Testis (tissue), 3 donors: ENCODE measurements around the gene PTPRN2. TPM values are rescaled to one million over a fixed set of nuclear protein-coding genes. Genes with fewer than 3 reads are reported as not detected.

Source experiments
- DNase-seq: peaks from one replicate; pipeline ENCODE4 v3.0.0-alpha.2; 2019
- H3K27ac ChIP-seq, 2 donors: fragments of 200-600 bp; sonication (generic); one replicate each; pipeline ENCODE4 v1.5.1; 2019
- H3K27me3 ChIP-seq: fragments of 200-600 bp; sonication (generic); one replicate; pipeline ENCODE4 v1.5.1; 2019
- H3K36me3 ChIP-seq: fragments of 200-600 bp; sonication (generic); one replicate; pipeline ENCODE4 v1.5.1; 2017; ENCODE audit warnings: low read depth; ENCODE audit errors: missing control alignments
- H3K4me1 ChIP-seq: fragments of 200-600 bp; sonication (generic); one replicate; pipeline ENCODE4 v1.5.1; 2019
- H3K4me3 ChIP-seq, 2 donors: fragments of 200-600 bp; sonication (generic); one replicate each; pipeline ENCODE4 v1.5.1; 2017 to 2019
- H3K9me3 ChIP-seq: fragments of 200-600 bp; sonication (generic); one replicate; pipeline ENCODE4 v1.5.1; 2017
- CTCF ChIP-seq, 3 experiments: fragments of 450-650 bp in 2 of 3; fragments of 200-600 bp in 1 of 3; sonication (generic) in 1 of 3; IDR thresholded peaks; one replicate each; pipeline ENCODE4 v1.5.1; 2016 to 2019; ENCODE audit warnings: antibody characterized with exemption in 3 of 3, mild to moderate bottlenecking in 2 of 3, moderate library complexity in 1 of 3
- POLR2A ChIP-seq: fragments of 450-650 bp; IDR thresholded peaks from one replicate; pipeline ENCODE4 v1.6.1; 2017; ENCODE audit warnings: antibody characterized with exemption, mild to moderate bottlenecking, moderate library complexity
- WGBS, 2 donors: methylation state at CpG; one replicate each; pipeline ENCODE4 v1.1.5; 2018; 5-methylcytosine and 5-hydroxymethylcytosine counted together
- intact Hi-C: fragments of 100-400 bp; cut with DNase I; formaldehyde crosslinking; loops from one replicate; pipeline ENCODE4 v1.15.1; 2023; ENCODE audit warnings: low total_unique reads
- polyA plus RNA-seq: library from polyadenylated mRNA; stranded (reverse); fragments of 350-450 nt; fragmentation: Illumina TruSeq; extraction: RNeasy Lipid Tissue Mini Kit (QIAGEN cat#74804); gene quantifications from one replicate; pipeline ENCODE4 v1.2.3, GENCODE V29; 2014; ENCODE audit warnings: low read depth, low replicate concordance; ENCODE audit not compliant: insufficient read depth
- total RNA-seq, 2 donors: library from RNA; depleted of rRNA; stranded (reverse); fragments of >200 nt; gene quantifications; one replicate each; pipeline ENCODE4 v1.2.3, GENCODE V29; 2016

Gene PTPRN2
- total and polyA plus RNA-seq, 3 donors from 2014 or later: 9.3 to 10.8 (median 9.8) TPM

- Histone ChIP-seq H3K27ac (no peak overlapping the region), H3K9me3 (no peaks in the 10 kb centered on the region), H3K4me1 (no peaks in the 10 kb centered on the region), H3K4me3 (no peak overlapping the region), H3K36me3 (no peaks in the 10 kb centered on the region), H3K27me3 (no peaks in the 10 kb centered on the region)
- TF ChIP-seq CTCF (IDR thresholded peaks at IDR 0.05) (no peak), POLR2A (no peak)
- 94% methylated on average over 10 of the region's 10 CpGs for WGBS, 2 donors
- intact Hi-C loops: no loop called here
- no peak for DNase-seq
Observed at GRCh38 chr7:158259141-158259540, 328.5 kb downstream of the PTPRN2 start.

- Histone ChIP-seq H3K4me3 (no peak overlapping the region), H3K9me3 (no peaks in the 10 kb centered on the region), H3K27me3 (no peaks in the 10 kb centered on the region), H3K27ac (no peak overlapping the region), H3K36me3 (no peaks in the 10 kb centered on the region), H3K4me1 (no peaks in the 10 kb centered on the region)
- WGBS, 2 donors: 79 to 89% methylated on average over 22 of the region's 22 CpGs
- intact Hi-C loops: no loop called here
- DNase-seq: no peak
- TF ChIP-seq POLR2A (no peak), CTCF (IDR thresholded peaks at IDR 0.05) (no peak)
Observed at GRCh38 chr7:158258411-158259130, 329.1 kb downstream of the PTPRN2 start.

- DNase-seq: no peak
- no peak overlapping the region for H3K27ac ChIP-seq
- intact Hi-C loops: no loop called here
- no peaks in the 10 kb centered on the region for H3K27me3 ChIP-seq
- no peak overlapping the region for H3K4me3 ChIP-seq
- no peaks in the 10 kb centered on the region for H3K36me3 ChIP-seq
- WGBS, 2 donors: 86 to 88% methylated on average over 28 to 33 of the region's 33 CpGs
- H3K4me1 ChIP-seq: no peaks in the 10 kb centered on the region
- no peaks in the 10 kb centered on the region for H3K9me3 ChIP-seq
- TF ChIP-seq POLR2A (no peak), CTCF (IDR thresholded peaks at IDR 0.05) (no peak)
Observed at GRCh38 chr7:158257516-158258410, 329.9 kb downstream of the PTPRN2 start.

GRCh38 chr7:158257001-158257400 lies 330.6 kb downstream of the PTPRN2 start:
- intact Hi-C loops: no loop called here
- no peak for TF ChIP-seq CTCF (IDR thresholded peaks at IDR 0.05)
- TF ChIP-seq POLR2A: no peak
- Histone ChIP-seq H3K27me3 (no peaks in the 10 kb centered on the region), H3K36me3 (no peaks in the 10 kb centered on the region), H3K9me3 (no peaks in the 10 kb centered on the region), H3K4me3 (no peak overlapping the region), H3K4me1 (no peaks in the 10 kb centered on the region), H3K27ac (no peak overlapping the region)
- WGBS, 2 donors: 82 to 95% methylated on average over 12 of the region's 12 CpGs
- no peak for DNase-seq
